GM21717 (cell line): ENCODE results near the gene GRIK3.

Experiments used
- ATAC-seq: cut with Tn5 transposase; IDR thresholded peaks from one replicate; pipeline ENCODE4 v1.9.1; 2021; ENCODE audit warnings: mild to moderate bottlenecking, moderate library complexity; ENCODE audit not compliant: unreplicated experiment

GRIK3 gene

DNA sequence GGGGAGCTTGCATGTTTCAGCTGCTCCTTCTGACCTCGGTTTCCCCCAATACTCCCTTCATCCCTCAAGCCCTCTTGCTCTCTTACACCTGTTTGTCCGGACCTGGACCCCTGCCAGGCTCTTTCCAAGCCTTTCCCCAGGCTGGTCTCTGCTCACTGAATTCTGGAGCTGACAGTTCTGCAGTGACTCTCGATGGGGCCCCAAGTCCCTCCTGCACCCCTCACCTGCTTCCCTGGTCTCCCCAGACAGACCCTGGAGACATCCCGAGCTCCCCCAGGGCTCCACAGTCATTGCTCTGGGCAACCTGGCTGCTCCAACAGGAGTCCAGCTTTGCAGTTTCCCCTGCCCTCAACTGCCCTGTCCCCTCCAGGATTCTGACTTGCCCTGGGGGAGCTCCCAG is 198.6 kb downstream of the GRIK3 start:
- ATAC-seq = no peak

DNA sequence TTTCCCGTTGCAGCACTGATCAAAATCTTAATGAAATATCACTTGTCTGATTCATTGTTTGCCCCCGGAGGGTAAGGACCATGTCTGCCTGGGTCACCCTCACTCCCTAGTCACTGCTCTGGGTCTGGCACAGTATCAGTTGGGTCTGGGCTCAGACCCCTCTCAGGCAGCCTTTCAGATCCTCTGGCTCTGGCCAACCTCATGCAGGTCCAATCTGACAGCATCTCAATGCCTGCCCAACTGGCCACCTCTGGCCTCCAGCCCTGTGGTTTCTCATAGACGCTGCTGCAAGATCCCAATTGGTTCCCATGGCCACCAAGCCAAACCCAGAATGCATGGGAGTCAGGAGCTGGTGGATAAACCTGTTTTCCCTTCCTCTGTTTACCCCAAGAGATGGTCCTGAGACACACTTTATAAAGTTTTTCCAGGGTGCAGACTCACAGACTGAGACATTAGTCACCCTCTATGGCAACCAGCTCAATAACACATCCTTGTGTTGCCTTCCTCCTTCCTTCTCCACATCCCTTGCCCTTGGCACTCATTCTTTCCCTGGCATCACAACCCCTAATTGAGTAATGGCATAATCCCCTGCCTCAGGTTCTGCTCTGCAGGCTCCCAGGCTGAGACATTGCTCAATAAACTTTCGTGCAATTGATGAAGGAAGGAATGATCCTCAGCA is 199.2 kb downstream of the GRIK3 start:
- no peak for ATAC-seq

DNA sequence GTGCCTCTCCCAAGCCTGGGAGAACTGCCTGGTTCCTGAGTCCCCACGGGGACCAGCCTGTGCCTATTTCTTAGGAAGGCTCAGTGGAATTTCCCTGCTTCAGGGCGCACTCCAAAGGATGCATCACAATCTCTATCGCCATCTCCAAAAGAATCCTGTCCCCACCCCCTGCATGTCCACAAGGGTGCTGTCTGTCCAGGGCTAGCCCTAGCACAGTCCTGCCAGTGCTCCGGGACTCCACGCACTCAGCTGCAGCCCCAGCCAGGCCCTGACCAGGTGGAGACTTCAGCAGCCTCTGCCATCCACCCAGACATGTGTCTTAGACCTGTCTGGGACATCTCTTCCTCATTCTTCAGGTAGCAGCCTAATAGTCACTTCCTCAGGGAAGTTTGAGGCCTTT is 199.7 kb downstream of the GRIK3 start:
- ATAC-seq = no peak

DNA sequence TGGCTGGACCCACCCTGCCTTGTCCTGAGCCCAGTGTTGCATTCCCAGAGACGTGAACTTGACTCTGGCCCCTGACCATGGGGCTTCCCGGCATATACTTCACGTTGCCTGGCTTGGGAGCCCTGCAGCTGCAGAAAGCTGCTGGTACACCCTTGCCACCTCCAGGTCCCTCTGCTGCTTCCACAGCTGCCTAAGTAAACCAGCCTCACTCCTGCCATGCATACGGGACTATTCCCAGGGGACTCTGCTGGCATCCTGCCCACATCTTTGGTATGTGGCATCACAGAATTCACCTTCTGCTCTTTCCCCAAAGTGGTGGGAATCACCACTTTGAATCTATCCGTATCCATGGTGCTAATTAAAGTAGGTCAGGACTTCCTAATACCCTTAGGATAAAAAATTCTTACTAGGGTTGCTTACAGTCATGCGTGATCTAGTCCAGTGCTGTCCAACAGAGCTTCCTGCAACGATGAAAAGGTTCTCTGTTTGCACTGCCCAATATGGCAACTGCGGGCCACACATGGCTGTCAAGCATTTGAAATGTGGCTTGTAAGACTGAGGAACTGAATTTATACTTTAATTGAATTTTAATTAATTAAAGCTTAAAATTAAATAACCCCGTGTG is 203.0 kb downstream of the GRIK3 start:
- ATAC-seq = no peak

DNA sequence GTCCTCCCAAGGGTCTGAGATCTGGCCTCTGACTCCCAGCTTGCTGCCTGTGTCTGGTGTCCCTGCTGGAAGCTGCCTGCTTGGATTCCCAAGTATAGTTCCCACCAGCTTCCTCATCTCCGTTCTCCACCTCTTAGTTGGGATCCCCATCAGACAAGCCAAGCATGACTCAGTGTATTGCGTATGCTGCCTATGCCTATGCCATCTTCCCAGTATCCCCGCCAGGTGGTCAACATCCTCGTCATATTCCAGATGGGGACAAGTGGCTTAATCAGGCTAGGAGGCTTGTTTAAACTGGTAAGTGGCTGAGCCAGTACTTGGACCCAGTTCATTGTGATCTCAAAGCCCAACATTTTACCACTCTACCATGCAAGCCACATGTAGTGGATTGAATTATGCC is 204.4 kb downstream of the GRIK3 start:
- ATAC-seq = no peak

- no peak for ATAC-seq
Measured at GRCh38 chr1:36829066-36829465, 205.2 kb downstream of the GRIK3 start.

DNA sequence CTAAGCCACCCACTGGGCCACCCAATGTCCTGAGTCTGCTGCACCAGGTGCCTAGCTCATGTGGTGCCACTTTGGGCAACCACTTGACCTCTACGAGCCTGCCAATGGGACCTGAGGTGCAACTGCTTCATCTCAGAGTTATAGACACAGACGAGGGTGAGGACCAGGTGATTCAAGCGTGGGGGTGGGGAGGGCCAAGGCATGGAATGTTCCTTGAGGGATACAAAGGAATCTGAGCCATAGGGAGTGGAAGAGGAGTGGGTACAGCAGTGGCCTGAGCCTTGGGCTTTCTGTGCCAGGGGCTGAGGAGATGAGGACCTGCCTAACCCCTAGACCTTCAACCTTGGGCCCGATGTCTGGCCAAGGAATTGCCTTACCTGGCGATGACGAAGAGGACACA is 209.1 kb downstream of the GRIK3 start:
- ATAC-seq = no peak

DNA sequence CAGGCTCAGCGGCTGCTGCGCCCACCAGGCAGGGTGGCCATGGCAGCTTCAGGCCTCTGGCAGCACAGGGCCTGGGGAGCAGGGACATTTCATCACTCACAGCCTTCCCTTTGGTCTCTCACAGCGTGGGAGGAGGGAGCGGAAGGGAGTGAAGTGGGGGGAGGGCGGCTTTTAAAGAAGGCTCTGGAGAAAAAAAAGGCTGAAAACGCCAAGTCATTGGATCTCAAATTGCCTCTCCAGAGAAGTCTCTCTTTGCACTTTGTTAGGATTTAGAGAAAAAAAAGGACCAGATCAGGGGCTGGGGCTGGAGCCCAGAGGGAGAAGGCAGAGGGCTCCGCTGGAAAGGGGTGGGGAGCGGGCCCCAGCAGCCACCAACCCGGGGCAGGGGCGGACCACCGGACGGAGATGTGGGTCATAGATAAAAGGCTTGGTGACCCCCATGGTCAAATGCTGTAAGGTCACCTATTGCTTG is 209.9 kb downstream of the GRIK3 start:
- ATAC-seq = no peak

DNA sequence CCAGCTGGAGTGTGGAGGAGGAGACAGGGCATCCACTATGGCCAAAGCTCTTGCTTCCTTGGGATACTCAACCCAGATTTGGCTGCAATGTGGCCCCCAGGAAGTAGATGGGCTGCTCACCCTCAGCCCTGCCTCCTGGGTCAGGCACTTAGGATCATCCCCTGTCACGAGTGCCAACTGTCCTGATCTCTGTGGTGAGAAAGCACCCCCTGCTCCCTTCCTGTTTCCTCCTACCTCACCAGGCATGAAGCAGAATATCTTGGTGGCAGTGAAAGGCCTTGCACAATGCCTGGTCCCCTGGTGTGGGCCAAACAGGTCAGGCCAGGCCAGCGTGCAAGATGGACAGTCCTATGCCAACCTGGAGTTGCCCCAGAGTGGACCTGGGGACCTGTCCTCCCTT is 211.7 kb downstream of the GRIK3 start:
- no peak for ATAC-seq

GRCh38 chr1:36821386-36821785 is 212.9 kb downstream of the GRIK3 start:
- ATAC-seq = no peak

- no peak for ATAC-seq
Measured at GRCh38 chr1:36818771-36819170, 215.5 kb downstream of the GRIK3 start.

DNA sequence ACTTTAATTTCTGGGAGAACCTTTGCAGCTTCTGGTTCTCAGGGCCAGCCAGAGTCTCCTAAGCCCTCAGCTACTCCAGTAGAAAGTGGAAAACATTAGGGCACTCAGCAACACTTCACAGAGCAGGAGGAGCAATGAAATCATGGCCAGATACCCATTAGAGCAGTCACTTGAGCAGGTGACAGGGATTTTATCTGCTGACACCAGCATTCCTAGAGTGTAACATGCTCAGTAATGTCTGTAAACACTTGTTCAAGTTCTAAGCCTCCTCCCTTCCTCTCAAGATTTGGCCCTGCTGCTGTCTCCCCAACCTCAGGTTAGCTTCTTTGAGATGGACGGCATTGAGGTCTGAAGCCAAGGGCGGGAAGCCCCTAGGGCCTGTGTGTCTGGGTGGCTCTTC is 218.0 kb downstream of the GRIK3 start:
- no peak for ATAC-seq

DNA sequence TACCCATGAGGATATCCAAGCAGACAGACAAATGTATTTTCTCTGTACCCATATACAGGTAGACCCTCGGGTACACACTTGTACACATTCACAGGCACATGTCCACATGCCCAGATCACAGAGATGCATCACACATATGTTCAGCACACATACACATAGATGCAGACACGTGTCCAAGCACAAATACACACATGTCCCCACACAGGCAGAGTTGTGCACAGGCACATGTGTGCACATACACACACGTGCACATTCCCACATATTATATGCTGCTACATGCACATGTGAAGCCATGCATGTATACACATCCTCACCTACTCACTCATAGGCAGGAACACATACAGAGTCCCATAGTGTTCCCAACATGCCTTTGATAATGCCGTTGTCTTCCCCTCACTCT is 219.5 kb downstream of the GRIK3 start:
- ATAC-seq = no peak

DNA sequence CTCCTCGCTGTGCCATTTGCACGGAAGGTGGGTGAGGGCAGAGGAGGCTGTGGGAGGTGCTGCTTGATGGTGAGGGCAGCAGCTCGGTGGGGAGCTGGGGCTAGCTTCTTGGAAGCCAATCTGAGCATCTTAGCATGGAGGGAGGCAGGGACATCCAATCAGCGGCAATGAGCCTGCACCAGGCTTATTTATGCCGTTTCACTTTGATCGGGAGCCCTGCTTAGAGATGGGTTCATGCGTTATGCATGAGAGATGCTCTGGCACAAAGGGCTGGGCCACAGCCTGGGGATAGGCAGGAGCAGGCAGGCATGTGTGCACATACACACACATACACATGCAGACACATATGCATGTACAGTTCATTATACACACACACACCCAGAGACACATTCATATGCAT is 220.2 kb downstream of the GRIK3 start:
- ATAC-seq = no peak

DNA sequence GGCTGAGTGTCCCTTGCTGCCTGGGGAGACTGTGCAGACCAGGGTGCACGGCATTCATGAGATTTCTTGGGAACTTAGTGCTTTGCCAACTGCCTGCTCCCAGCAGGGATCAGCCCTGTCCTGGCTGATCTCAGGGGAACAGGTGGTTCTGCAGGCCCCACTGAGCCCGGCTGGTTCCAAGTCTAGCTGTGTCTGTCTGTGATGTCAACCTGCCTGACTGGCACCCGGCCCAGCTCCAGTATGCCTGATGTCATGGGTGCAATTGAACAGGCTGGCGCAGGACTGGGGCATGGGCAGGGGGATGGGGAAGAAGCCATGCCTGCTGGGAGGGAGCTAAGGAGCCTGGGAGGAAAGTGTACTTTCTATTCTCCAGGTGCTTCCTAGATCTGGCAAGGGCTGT is 227.1 kb downstream of the GRIK3 start:
- no peak for ATAC-seq

DNA sequence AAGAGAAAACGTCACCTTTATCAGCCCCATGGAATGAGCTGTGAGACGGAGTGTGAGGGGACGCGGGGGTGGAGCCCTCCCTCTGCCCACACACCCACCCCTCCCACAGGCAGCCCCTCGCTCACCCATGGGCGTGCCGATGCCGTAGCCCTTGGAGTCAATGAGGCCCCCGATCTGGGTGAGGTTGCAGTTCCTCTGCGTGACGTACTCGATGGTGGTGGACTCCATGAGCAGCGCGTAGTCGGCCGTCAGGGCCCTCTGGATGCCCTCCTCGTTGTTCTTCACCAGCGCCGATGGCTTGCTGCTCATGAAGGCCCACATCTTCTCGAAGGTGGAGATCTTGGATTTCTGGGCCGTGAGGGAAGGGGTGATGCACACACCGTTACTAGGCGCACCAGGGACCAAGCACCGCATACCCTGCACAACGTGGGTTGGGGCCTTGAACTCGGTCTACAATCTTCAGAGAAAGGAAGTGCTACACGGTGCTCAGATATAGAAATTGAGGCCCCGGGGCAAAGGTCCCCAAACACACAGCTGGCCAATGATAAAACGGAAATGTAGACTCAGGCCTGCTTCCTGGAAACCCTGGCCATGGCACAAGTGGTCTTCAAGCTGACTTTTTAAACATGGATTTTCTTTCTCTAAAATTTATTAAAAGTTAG is 228.2 kb downstream of the GRIK3 start:
- ATAC-seq = no peak

DNA sequence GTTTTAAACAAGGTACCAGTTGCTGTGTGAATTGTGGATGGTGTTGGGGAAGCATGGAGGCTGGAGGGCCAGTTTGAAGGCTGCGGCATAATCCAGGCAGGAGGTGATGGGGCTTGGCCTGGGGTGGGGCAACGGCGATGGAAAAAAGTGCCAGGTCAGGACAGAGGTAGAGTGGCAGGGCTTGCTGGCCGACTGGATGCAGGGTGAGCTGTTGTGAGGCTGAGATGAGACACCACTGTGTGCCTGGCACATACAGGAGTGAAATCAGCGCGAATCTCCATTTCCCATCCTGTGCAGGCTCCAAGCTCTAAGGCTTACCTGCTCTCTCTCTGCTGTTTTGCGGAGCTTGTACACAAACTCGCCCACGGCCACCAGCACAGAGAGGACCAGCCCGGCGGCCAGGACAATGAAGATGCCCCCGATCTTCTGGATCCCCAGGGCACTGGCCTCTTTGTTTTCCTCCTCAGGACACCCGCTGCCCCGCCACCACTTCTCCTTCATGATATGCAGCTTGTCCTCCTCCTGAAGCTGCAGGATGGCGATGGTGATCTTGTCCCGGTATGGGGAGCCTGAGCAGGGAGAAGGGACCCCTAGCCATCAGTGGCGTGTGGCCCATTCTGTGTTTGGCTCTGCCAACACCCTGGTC is 229.5 kb downstream of the GRIK3 start:
- no peak for ATAC-seq

DNA sequence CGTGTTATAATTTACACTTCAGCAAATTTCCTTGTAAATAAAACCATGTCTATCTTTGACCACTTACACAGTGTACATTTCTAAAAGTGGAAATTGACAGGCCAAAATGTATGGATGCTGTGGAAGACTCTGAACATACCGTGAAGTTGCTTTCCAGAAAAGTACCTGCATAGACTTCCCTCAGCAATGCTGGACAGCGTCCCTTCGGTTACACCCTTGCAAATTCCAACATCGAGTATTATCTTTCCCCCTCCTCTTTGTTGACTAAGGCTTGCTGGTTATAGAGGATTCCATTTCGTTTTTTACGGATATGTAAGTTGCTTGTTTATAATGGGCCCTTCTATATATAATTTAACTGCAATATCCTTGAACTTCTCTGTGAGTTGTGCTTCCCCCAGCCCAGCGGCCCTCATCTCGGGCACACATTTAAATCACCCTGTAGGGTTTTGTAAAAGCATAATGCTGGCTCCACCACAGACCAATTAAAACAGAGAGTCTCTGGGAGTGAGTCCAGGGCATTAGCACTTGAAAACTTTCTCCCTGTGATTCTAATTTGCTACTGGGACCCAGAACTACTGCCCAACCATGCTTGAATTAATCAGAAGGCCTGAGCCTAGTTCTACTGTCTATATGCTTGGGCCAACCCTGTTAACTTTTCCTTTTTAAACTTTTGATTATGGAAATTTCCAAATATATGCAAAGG is 230.3 kb downstream of the GRIK3 start:
- ATAC-seq = no peak

DNA sequence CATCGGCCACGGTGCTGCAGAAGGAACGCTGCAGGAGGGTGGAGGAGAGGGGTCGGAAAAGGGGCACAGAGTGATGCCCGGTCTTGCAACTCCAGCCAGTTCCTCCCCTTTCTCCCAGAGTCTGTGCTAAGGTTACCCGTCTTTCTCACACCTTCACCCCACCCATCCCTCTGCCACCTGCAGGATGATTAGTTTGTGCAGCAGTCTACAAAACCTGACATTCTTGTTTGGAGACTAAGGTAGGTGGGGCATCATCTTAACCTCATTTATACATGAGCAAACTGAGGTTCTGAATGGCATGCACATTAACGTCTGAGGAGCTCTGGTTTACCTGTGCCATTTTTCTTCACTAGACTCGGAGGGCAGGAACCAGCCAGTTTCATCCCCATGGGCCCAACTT is 232.3 kb downstream of the GRIK3 start:
- ATAC-seq = no peak

GRCh38 chr1:36797761-36798160 is 236.6 kb downstream of the GRIK3 start:
- ATAC-seq = no peak

DNA sequence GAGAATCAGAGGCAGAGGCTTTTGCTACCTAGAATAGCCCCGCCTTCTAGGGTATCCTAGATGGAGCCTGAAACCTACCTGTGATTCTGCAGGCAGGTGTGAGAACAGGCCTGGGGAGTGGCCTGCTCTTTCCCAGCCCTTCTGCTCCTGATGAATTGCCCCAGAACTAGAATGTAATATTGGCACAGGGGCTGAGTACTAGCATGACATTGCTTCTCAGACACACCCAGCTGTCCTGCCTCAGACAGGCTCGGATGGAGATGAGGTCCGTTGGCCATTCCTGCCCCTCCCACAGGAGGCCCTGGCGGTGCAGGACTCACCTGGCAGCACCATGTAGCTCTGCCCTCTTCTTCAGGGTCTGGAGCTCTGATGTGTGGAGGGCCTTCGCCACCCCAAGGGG is 237.6 kb downstream of the GRIK3 start:
- no peak for ATAC-seq
